Measurements from ENCODE around the gene PAWR.
"Not testable (repeated sequence)": the region's sequence is repeated elsewhere in the genome, so short reads cannot be mapped to it uniquely, and the experiment has no call there.

The PAWR gene

DNA sequence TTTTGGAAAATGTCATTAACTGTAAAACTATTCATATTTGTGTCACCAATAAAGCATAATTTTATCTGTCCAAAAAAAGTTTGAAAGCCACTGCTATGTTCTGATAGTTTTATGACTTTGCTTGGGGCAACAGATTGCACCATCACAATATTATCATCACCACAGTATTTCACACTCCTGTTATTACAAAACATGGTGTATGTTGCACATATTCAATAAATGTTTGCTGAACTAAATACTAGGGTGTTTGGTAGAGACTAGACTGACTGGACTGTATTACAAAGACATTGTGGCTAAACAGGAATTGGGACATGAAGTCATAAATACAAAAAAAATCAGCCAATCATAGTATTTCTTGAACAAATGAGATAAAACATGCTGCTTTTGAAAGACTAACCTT is 55.1 kb downstream of the PAWR start:
- Histone ChIP-seq H3K4me3 (ENCODE audit: low read depth in 1 of 5, low read length in 5 of 5) (no peak overlapping the region), H3K36me3 (ENCODE audit: control insufficient read depth in 5 of 5, insufficient read depth in 5 of 5, low read length in 5 of 5) (no peaks in the 10 kb centered on the region), H3K4me1 (ENCODE audit: control insufficient read depth in 5 of 5, insufficient read depth in 5 of 5, low read length in 5 of 5) (peaks cover 0 to 11% (median 4%) of the 10 kb centered on the region in 5 donors), H3K27me3 (ENCODE audit: control insufficient read depth in 5 of 5, insufficient read depth in 4 of 5, low read length in 5 of 5) (no peaks in the 10 kb centered on the region), H3K9me3 (ENCODE audit: control insufficient read depth in 5 of 5, low read length in 5 of 5) (no peaks in the 10 kb centered on the region), H3K9ac (ENCODE audit: low read length in 5 of 5) (no peak overlapping the region), H3K27ac (ENCODE audit: low read depth, low read length) (no peak overlapping the region)

DNA sequence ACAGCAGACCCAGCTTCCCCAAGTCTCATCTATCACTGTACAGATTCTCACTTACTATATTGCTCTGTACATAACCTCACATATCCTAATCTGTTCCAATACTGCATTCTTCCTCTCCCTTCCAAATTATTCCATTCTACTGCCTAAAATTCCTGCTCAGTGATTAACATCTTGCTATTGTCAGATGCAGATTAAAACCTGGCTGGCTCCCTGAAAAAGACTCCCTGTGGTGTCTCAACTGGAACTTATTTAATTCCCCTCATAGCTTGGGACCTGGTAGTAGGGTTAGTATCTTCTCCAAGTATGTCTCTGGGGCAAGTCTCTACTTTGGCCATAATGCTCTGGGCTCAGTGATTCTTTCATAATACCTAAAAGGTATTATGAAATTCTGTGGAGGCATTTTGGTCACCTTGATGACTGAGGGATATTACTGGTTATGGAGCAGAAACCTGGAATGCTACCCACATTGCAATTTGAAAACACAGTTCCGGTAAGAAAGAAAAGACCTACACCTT is 55.8 kb downstream of the PAWR start:
- peak overlapping the region in 1 of 5 donors; percentile 24 for H3K9ac ChIP-seq (ENCODE audit: low read length in 5 of 5)
- H3K9me3 ChIP-seq (ENCODE audit: control insufficient read depth in 5 of 5, low read length in 5 of 5): no peaks in the 10 kb centered on the region
- H3K4me3 ChIP-seq (ENCODE audit: low read depth in 1 of 5, low read length in 5 of 5): no peak overlapping the region
- H3K27me3 ChIP-seq (ENCODE audit: control insufficient read depth in 5 of 5, insufficient read depth in 4 of 5, low read length in 5 of 5): no peaks in the 10 kb centered on the region
- H3K27ac ChIP-seq (ENCODE audit: low read depth, low read length): no peak overlapping the region
- H3K36me3 ChIP-seq (ENCODE audit: control insufficient read depth in 5 of 5, insufficient read depth in 5 of 5, low read length in 5 of 5): no peaks in the 10 kb centered on the region
- H3K4me1 ChIP-seq (ENCODE audit: control insufficient read depth in 5 of 5, insufficient read depth in 5 of 5, low read length in 5 of 5): peaks cover 0 to 11% (median 4%) of the 10 kb centered on the region in 5 donors

DNA sequence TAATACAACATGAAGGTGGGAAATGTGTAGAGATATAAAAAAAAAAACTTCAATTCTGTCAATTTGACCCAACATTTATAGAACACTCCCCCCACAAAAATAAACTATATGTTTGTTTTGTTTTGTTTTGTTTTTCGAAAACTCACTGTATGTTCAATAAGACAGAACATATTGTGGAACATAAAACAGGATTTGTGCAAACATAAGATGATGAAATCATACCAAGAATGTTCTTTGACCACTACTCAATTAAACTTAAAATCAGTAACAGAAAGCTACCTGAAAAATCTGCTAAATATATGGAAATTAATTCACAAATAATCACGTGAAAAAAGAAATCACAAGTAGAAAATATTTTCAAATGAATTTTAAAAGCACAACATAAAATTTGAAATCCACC is 61.2 kb downstream of the PAWR start:
- H3K9me3 ChIP-seq (ENCODE audit: control insufficient read depth in 5 of 5, low read length in 5 of 5): no peaks in the 10 kb centered on the region
- no peak overlapping the region for H3K9ac ChIP-seq (ENCODE audit: low read length in 5 of 5)
- no peaks in the 10 kb centered on the region for H3K4me1 ChIP-seq (ENCODE audit: control insufficient read depth in 5 of 5, insufficient read depth in 5 of 5, low read length in 5 of 5)
- H3K4me3 ChIP-seq (ENCODE audit: low read depth in 1 of 5, low read length in 5 of 5): no peak overlapping the region
- H3K27ac ChIP-seq (ENCODE audit: low read depth, low read length): no peak overlapping the region
- no peaks in the 10 kb centered on the region for H3K27me3 ChIP-seq (ENCODE audit: control insufficient read depth in 5 of 5, insufficient read depth in 4 of 5, low read length in 5 of 5)
- H3K36me3 ChIP-seq (ENCODE audit: control insufficient read depth in 5 of 5, insufficient read depth in 5 of 5, low read length in 5 of 5): no peaks in the 10 kb centered on the region

DNA sequence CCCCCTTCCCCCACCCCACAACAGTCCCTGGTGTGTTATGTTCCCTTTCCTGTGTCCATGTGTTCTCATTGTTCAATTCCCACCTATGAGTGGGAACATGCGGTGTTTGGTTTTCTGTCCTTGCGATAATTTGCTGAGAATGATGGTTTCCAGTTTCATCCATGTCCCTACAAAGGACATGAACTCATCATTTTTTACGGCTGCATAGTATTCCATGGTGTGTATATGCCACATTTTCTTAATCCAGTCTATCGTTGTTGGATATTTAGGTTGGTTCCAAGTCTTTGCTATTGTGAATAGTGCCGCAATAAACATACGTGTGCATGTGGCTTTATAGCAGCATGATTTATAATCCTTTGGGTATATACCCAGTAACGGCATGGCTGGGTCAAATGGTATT is 64.0 kb downstream of the PAWR start:
- H3K27ac ChIP-seq (ENCODE audit: low read depth, low read length); H3K4me1 ChIP-seq (ENCODE audit: control insufficient read depth in 5 of 5, insufficient read depth in 5 of 5, low read length in 5 of 5); H3K36me3 ChIP-seq (ENCODE audit: control insufficient read depth in 5 of 5, insufficient read depth in 5 of 5, low read length in 5 of 5); H3K27me3 ChIP-seq (ENCODE audit: control insufficient read depth in 5 of 5, insufficient read depth in 4 of 5, low read length in 5 of 5); H3K4me3 ChIP-seq (ENCODE audit: low read depth in 1 of 5, low read length in 5 of 5); H3K9ac ChIP-seq (ENCODE audit: low read length in 5 of 5); H3K9me3 ChIP-seq (ENCODE audit: control insufficient read depth in 5 of 5, low read length in 5 of 5): not testable (repeated sequence)

DNA sequence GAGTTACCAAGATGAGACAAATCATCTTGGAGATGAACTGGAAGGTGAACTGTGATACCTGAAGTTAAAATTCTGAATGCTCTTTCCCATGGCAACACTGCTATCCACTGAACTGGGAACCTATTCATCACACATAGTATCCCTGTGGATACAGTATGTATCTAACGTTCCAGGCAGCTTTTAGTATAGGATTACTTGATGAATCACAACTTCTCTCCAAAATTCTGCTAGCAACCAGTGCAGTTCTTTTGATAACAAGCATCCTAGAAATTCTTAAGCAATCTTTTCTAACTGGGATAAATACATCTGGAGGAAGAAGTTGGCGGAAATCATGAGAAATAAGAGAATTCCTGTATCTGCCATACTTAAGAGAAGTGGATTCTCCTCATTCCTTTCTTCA is 66.4 kb downstream of the PAWR start:
- no peak overlapping the region for H3K27ac ChIP-seq (ENCODE audit: low read depth, low read length)
- no peaks in the 10 kb centered on the region for H3K4me1 ChIP-seq (ENCODE audit: control insufficient read depth in 5 of 5, insufficient read depth in 5 of 5, low read length in 5 of 5)
- no peaks in the 10 kb centered on the region for H3K9me3 ChIP-seq (ENCODE audit: control insufficient read depth in 5 of 5, low read length in 5 of 5)
- H3K9ac ChIP-seq (ENCODE audit: low read length in 5 of 5): no peak overlapping the region
- no peak overlapping the region for H3K4me3 ChIP-seq (ENCODE audit: low read depth in 1 of 5, low read length in 5 of 5)
- no peaks in the 10 kb centered on the region for H3K27me3 ChIP-seq (ENCODE audit: control insufficient read depth in 5 of 5, insufficient read depth in 4 of 5, low read length in 5 of 5)
- H3K36me3 ChIP-seq (ENCODE audit: control insufficient read depth in 5 of 5, insufficient read depth in 5 of 5, low read length in 5 of 5): peaks cover 0 to 11% (median 7%) of the 10 kb centered on the region in 5 donors

DNA sequence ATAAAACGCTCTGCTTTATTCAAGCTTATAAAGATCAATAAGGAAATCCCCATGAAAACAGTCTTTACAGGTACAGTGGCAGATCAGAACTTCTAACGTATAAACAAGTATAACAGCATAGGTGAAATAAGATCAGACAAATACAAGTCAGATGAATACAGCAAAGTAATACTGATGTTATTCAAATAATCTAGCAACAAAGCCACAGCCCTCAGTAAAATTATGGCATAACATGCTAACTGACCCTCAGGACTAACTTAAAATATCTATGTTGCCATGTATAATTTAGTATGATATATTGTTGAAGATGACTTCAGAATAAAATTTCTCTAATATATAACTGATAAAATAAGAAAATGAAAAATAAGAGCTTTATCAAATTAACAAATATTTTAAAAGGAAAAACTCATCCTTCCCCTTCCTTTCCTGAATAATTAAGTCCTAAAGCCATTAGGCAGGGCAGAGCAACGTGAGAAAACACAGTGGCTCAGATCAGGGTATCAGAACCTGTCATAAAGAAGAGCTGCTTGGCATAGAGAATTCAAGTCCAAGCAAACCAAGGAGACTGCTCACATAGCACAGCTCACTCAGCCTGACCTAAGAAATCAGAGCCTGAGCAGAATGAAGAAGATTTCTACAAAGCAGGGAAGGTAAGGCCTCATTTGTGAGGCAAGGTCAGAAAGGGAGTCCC is 70.7 kb downstream of the PAWR start:
- Histone ChIP-seq H3K27ac (ENCODE audit: low read depth, low read length) (no peak overlapping the region), H3K9ac (ENCODE audit: low read length in 5 of 5) (no peak overlapping the region), H3K4me3 (ENCODE audit: low read depth in 1 of 5, low read length in 5 of 5) (no peak overlapping the region), H3K27me3 (ENCODE audit: control insufficient read depth in 5 of 5, insufficient read depth in 4 of 5, low read length in 5 of 5) (no peaks in the 10 kb centered on the region), H3K4me1 (ENCODE audit: control insufficient read depth in 5 of 5, insufficient read depth in 5 of 5, low read length in 5 of 5) (no peaks in the 10 kb centered on the region), H3K36me3 (ENCODE audit: control insufficient read depth in 5 of 5, insufficient read depth in 5 of 5, low read length in 5 of 5) (peaks cover 0 to 11% (median 10%) of the 10 kb centered on the region in 5 donors), H3K9me3 (ENCODE audit: control insufficient read depth in 5 of 5, low read length in 5 of 5) (no peaks in the 10 kb centered on the region)

DNA sequence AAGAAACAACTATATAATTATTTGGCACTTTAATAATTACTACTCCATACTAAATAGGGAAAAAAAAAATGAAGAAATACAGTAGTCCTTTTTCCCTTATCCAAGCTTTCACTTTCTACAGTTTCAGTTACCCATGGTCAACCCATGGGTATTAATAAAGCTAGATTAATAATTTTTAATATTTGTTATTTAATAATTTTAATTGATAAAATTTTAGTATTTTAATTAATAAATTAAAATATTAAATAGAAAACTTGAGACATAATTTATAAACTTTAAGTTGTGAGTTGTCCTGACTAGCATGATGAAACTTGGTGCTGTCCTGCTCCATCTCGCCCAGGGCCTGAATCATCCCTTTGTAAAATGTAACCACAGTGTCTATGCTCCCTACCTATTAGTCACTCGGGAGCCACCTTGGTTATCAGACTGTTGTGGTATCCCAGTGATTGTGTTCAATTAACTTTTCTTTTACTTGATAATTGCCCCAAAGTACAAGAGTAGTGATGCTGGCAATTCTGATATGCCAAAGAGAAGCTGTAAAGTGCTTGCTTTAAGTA is 71.8 kb downstream of the PAWR start:
- Histone ChIP-seq H3K9ac (ENCODE audit: low read length in 5 of 5) (no peak overlapping the region), H3K36me3 (ENCODE audit: control insufficient read depth in 5 of 5, insufficient read depth in 5 of 5, low read length in 5 of 5) (peaks cover 0 to 11% (median 10%) of the 10 kb centered on the region in 5 donors), H3K27me3 (ENCODE audit: control insufficient read depth in 5 of 5, insufficient read depth in 4 of 5, low read length in 5 of 5) (no peaks in the 10 kb centered on the region), H3K27ac (ENCODE audit: low read depth, low read length) (no peak overlapping the region), H3K9me3 (ENCODE audit: control insufficient read depth in 5 of 5, low read length in 5 of 5) (no peaks in the 10 kb centered on the region), H3K4me3 (ENCODE audit: low read depth in 1 of 5, low read length in 5 of 5) (no peak overlapping the region), H3K4me1 (ENCODE audit: control insufficient read depth in 5 of 5, insufficient read depth in 5 of 5, low read length in 5 of 5) (no peaks in the 10 kb centered on the region)

DNA sequence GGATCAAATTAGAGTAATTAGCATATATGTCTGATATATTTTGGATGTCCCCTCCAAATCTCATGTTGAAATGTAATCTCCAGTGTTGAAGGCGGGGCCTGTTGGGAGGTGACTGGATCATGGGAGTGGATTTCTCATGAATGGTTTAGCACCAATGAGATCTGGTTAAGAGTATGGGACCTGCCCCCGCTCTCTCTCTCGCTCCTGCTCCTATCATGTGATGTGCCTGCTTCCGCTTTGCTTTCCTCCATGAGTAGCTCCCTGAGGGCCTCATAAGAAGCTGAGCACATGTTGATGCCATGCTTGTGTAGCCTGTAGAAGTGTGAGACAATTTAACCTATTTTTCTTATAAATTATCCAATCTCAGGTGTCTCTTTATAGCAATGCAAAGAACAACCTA is 73.1 kb downstream of the PAWR start:
- no peak overlapping the region for H3K4me3 ChIP-seq (ENCODE audit: low read depth in 1 of 5, low read length in 5 of 5)
- no peaks in the 10 kb centered on the region for H3K27me3 ChIP-seq (ENCODE audit: control insufficient read depth in 5 of 5, insufficient read depth in 4 of 5, low read length in 5 of 5)
- no peak overlapping the region for H3K27ac ChIP-seq (ENCODE audit: low read depth, low read length)
- H3K36me3 ChIP-seq (ENCODE audit: control insufficient read depth in 5 of 5, insufficient read depth in 5 of 5, low read length in 5 of 5): peaks cover 0 to 11% (median 10%) of the 10 kb centered on the region in 5 donors
- no peaks in the 10 kb centered on the region for H3K9me3 ChIP-seq (ENCODE audit: control insufficient read depth in 5 of 5, low read length in 5 of 5)
- H3K4me1 ChIP-seq (ENCODE audit: control insufficient read depth in 5 of 5, insufficient read depth in 5 of 5, low read length in 5 of 5): no peaks in the 10 kb centered on the region
- no peak overlapping the region for H3K9ac ChIP-seq (ENCODE audit: low read length in 5 of 5)

DNA sequence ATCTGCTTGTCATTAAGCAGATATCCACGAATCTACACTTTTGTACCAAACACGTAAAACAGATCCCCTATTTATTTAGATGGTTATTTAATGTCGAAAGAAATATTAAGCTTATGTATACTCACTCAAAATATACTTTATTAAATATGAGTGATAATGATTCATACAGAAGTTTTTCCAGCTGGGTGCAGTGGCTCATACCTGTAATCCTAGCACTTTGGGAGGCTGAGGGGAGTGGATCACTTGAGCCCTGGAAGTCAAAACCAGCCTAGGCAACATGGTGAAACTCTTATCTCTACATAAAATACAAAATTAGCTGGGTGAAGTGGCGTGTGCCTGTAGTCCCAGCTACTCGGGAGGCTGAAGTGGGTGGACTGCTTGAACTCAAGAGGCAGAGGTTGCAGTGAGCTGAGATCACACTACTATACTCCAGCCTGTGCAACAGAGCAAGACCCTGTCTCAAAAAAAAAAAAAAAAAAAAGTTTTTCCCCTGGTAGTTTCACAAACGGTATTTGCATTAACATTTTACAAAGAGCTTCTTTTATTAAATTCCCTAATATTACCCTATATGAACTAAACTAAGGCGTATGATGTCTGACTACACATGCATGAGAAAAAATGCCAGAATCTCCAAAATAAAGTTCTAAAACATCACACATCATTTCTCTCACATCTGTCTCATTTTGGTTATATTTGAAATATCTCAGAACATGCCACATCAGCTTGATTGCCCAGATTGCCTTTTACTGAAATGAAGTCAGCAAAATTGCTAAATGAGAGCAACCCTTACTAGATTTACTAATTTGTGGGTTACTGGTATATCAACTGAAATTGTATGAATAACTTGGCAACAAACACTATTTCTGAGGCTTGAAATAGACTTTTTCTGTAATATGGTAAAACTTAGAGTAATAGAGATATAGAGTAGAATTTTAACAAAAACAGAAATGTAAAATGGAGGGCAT is 74.9 kb downstream of the PAWR start:
- no peaks in the 10 kb centered on the region for H3K4me1 ChIP-seq (ENCODE audit: control insufficient read depth in 5 of 5, insufficient read depth in 5 of 5, low read length in 5 of 5)
- peaks cover 0 to 11% (median 10%) of the 10 kb centered on the region in 5 donors for H3K36me3 ChIP-seq (ENCODE audit: control insufficient read depth in 5 of 5, insufficient read depth in 5 of 5, low read length in 5 of 5)
- H3K9me3 ChIP-seq (ENCODE audit: control insufficient read depth in 5 of 5, low read length in 5 of 5): no peaks in the 10 kb centered on the region
- no peaks in the 10 kb centered on the region for H3K27me3 ChIP-seq (ENCODE audit: control insufficient read depth in 5 of 5, insufficient read depth in 4 of 5, low read length in 5 of 5)
- no peak overlapping the region for H3K27ac ChIP-seq (ENCODE audit: low read depth, low read length)
- H3K9ac ChIP-seq (ENCODE audit: low read length in 5 of 5): no peak overlapping the region
- H3K4me3 ChIP-seq (ENCODE audit: low read depth in 1 of 5, low read length in 5 of 5): no peak overlapping the region

DNA sequence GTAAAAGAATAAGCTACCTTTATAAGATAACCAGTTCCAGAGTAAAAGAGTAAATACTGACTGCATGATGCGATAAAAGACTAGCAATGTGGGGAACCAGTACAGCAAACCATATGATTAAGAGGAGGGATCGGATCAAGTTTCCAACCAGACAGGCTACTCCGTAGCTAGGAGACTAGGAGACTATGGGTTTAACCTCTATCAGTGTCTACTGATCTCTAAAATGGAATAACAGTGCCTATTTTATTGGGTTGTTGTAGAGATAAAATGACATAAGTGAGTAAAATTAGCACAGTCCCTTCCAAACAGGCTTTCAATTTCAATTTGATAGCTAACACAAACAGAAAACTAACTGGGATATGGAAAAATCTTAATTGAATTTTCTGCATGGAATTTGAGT is 76.0 kb downstream of the PAWR start:
- Histone ChIP-seq H3K9ac (ENCODE audit: low read length in 5 of 5) (no peak overlapping the region), H3K4me1 (ENCODE audit: control insufficient read depth in 5 of 5, insufficient read depth in 5 of 5, low read length in 5 of 5) (no peaks in the 10 kb centered on the region), H3K9me3 (ENCODE audit: control insufficient read depth in 5 of 5, low read length in 5 of 5) (peaks cover 0 to 4% (median 2%) of the 10 kb centered on the region in 5 donors), H3K36me3 (ENCODE audit: control insufficient read depth in 5 of 5, insufficient read depth in 5 of 5, low read length in 5 of 5) (peaks cover 0 to 7% (median 5%) of the 10 kb centered on the region in 5 donors), H3K4me3 (ENCODE audit: low read depth in 1 of 5, low read length in 5 of 5) (no peak overlapping the region), H3K27ac (ENCODE audit: low read depth, low read length) (no peak overlapping the region), H3K27me3 (ENCODE audit: control insufficient read depth in 5 of 5, insufficient read depth in 4 of 5, low read length in 5 of 5) (no peaks in the 10 kb centered on the region)

Measured in subcutaneous abdominal adipose tissue (tissue), 5 donors.